ENCODE results near the gene MAPK13.
"Not testable (repeated sequence)": the region's sequence is repeated elsewhere in the genome, so short reads cannot be mapped to it uniquely, and the experiment has no call there.

The MAPK13 gene

DNA sequence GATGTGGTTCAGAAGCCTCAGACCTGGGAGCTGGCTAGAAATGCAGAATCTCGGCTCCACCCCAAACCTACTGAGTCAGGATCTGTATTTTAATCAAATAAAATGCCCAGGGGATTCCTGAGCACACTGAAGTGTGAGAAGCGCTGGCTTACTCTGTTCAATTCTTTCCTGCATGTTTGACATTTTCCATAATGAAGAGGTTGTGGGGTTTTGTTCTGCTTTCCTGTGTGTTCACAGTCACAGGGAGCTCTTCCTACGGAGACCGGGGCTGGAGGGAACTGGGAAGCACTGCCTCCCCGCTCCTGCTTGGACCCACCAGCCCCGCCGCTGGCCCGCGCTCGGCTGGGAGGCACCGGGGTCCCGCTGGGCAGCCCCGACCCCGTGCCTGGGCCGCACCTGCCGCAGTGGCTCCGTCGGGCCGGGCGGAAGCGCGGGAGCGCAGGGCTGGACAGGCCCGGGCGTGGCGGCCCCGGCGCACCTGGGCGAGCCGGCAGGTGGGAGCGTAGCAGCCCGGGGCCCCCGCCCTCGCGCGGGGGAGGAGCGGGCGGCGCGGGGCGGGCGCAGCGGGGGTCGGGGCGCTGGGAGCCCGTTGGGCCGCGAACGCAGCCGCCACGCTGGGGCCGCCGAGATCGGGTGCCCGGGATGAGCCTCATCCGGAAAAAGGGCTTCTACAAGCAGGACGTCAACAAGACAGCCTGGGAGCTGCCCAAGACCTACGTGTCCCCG is at the start of gene MAPK13:
TSS of gene MAPK13 (plus strand) at position 573 of the 726 bp plus-strand sequence. CDS start at position 643, 70 bp downstream.
- DNase-seq (ENCODE audit: low read depth in 2 of 2), result peak in 1 of 2 donors; percentile 20

- DNase-seq (ENCODE audit: low read depth in 2 of 2), result no peak
These were observed 48.0 kb upstream of the MAPK13 start for GRCh38 chr6:36082318-36082717.

DNA sequence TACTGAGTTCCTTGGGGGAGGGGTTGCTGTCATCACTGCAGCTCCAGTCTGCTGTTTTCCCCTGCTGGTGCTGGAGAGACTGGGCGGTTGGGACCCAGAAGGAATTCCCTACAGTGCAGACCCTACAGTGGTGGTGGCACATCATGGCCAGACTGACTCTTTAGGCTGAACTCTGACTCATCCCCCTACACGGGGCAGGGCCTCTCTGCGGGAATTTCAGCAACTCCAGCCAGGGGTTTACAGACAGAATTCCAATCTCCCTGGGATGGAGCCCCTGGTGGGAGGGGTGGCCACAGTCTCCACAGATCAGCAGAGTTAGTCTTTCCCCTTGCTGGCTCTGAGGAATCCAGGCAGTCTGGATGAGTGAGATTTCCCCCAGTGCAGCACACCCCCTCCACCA is 46.9 kb upstream of the MAPK13 start:
- no peak for DNase-seq (ENCODE audit: low read depth in 2 of 2)

GRCh38 chr6:36088204-36088603 is 42.1 kb upstream of the MAPK13 start:
- DNase-seq (ENCODE audit: low read depth in 2 of 2), result not testable (repeated sequence)

DNA sequence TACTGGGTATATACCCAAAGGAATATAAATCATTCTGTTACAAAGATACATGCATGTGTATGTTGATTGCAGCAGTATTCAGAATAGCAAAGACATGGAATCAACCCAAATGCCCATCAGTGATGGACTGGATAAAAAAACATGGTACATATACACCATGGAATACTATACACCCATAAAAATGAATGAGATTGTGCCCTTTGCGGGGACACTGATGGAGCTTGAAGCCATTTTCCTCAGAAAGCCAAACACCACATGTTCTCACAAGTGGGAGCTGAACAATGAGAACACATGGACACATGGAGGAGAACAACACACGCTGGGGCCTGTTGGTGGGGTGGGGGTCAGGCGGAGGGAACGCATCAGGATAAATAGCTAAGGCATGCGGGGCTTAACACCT is 41.3 kb upstream of the MAPK13 start:
- no peak for DNase-seq (ENCODE audit: low read depth in 2 of 2)

DNA sequence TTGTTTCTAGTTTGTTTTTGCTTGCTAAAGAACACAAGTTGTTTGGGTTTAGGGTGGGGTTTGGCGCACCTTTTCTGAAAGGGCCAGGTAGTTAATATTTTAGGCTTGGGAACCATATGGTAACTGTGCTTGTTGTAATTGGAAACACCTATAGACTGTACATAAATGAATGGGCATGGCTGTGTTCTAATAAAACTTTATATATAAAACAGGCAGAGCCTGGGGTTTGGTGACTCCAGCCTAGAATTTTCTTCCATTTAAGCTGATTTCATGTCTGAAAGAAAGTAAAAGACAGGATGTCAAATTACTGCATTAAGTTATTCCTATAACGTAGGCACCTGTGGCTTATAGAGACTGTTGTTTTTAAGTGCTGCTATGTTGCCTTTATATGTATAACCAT is 36.1 kb upstream of the MAPK13 start:
- no peak for DNase-seq (ENCODE audit: low read depth in 2 of 2)

GRCh38 chr6:36094753-36095496 is 35.4 kb upstream of the MAPK13 start:
- peak; percentile 69 to 70 for DNase-seq (ENCODE audit: low read depth in 2 of 2)

GRCh38 chr6:36095497-36096391 is 34.6 kb upstream of the MAPK13 start:
- no peak for DNase-seq (ENCODE audit: low read depth in 2 of 2)

DNA sequence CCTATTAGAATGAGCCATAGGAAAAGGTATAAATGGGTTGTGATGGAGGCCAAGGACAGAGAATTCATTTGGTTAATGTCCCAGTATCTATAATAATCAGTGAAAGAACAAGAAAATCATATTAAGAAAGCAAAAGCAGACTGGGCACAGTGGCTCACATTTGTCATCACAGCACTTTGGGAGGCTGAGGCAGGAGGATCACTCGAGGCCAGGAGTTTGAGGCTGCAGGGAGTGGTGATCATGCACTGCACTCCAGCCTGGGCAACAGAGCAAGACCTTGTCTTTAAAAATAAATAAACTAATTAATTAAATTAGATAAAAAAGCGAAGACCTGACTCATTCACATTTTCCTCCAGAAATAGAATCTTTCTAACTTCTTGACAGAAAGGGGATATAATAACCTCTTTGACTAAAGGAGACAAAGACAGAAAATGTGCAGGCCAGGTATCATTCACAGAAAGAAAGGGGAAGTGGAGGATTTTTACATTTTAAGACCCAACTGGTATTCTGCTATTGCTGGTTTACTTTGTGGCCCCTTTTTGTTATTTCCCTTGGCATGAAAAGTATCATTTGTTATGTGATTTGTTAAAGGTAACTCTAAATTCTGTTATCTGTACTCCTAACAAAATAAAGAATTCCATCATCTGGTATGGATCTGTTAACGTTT is 31.9 kb upstream of the MAPK13 start:
- no peak for DNase-seq (ENCODE audit: low read depth in 2 of 2)

DNA sequence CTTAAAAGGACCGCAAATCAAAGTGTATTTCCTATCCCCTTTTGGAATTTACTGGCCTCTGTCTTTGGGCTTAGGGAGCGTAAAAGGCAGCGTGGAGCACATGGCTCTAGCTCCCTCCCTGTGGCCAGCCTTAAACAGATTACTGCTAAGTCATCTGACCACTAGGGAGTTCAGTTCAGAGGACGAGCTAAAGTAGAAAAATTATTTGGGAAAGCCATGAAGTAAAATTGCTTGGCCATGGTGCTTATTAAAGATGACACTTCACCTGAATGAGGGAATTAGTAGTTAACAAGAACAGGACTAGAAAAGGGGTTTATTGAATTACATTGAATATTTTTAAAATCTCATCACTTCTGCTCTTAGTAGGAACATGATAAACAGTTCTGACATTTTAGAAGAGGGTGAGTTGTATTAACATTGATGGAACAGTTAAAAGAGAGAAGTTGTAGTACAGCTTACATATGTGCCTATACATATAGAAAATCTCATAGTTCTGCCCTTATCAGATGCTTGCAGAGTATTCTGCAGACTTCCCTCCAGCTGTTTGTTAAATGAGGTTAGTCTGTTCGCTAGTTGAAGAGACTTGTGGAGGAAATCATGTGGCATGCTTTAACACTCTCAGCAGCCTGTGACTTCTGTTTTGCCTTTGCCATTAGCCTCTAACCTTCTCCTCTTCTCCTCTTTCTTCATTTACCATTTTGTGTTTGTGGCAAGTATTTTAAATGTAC is 31.2 kb upstream of the MAPK13 start:
- DNase-seq (ENCODE audit: low read depth in 2 of 2), result no peak

DNA sequence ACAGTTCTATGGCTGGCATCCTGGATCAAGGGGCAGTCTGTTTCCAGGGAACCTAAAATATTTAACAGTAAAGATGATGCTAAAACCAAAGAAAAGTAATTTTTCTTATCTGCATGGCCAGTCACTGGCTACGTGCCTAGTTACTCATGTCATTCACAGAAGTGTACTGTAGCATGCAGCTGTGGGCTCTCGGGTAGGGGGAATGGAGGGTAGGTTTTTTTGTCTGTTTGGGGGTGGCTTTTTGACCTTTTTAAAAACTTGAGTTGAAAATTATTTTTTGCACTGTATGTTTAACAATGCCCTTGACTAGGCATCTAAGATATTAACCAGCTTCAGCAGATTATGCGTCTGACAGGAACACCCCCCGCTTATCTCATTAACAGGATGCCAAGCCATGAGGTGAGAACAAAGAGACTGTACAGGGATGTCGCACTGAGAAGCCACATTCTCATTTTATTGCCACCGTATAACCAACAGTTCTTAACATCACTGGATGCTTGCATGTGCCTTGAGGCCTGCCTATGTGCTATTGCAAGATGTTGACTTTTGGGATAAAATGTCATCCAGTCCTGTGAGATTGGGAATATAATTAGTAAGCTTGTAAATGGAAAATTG is 30.3 kb upstream of the MAPK13 start:
- DNase-seq (ENCODE audit: low read depth in 2 of 2), result no peak

GRCh38 chr6:36101691-36102090 is 28.6 kb upstream of the MAPK13 start:
- no peak for DNase-seq (ENCODE audit: low read depth in 2 of 2)

- DNase-seq (ENCODE audit: low read depth in 2 of 2), result no peak
These were observed 27.5 kb upstream of the MAPK13 start for GRCh38 chr6:36102853-36103252.

GRCh38 chr6:36104836-36105235 is 25.5 kb upstream of the MAPK13 start:
- no peak for DNase-seq (ENCODE audit: low read depth in 2 of 2)

DNA sequence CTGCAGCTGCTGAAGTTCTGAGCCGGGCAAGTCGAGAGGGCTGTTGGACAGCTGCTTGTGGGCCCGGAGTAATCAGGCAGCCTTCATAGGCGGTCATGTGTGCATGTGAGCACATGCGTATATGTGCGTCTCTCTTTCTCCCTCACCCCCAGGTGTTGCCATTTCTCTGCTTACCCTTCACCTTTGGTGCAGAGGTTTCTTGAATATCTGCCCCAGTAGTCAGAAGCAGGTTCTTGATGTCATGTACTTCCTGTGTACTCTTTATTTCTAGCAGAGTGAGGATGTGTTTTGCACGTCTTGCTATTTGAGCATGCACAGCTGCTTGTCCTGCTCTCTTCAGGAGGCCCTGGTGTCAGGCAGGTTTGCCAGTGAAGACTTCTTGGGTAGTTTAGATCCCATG is 21.2 kb upstream of the MAPK13 start:
- no peak for DNase-seq (ENCODE audit: low read depth in 2 of 2)

DNA sequence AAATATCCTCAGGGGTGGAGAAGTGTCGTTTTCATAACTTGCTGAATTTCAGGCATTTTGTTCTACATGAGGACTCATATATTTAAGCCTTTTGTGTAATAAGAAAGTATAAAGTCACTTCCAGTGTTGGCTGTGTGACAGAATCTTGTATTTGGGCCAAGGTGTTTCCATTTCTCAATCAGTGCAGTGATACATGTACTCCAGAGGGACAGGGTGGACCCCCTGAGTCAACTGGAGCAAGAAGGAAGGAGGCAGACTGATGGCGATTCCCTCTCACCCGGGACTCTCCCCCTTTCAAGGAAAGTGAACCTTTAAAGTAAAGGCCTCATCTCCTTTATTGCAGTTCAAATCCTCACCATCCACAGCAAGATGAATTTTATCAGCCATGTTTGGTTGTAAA is 20.3 kb upstream of the MAPK13 start:
- DNase-seq (ENCODE audit: low read depth in 2 of 2), result no peak

GRCh38 chr6:36110863-36111262 is 19.4 kb upstream of the MAPK13 start:
- DNase-seq (ENCODE audit: low read depth in 2 of 2), result no peak

- no peak for DNase-seq (ENCODE audit: low read depth in 2 of 2)
These were observed 18.8 kb upstream of the MAPK13 start for GRCh38 chr6:36111526-36111925.

GRCh38 chr6:36113049-36113448 is 17.3 kb upstream of the MAPK13 start:
- DNase-seq (ENCODE audit: low read depth in 2 of 2), result no peak

- DNase-seq (ENCODE audit: low read depth in 2 of 2), result no peak
These were observed 16.6 kb upstream of the MAPK13 start for GRCh38 chr6:36113703-36114102.
